NCI-H1694 treated with DMSO at 0.1 percent for 48 hours (cell line): ENCODE measurements around the gene ADAMTSL1.

Experiments used
- DNase-seq: peaks from one replicate; lab custom pipeline; 2025; lab: John Stamatoyannopoulos, UW

Gene ADAMTSL1

DNA sequence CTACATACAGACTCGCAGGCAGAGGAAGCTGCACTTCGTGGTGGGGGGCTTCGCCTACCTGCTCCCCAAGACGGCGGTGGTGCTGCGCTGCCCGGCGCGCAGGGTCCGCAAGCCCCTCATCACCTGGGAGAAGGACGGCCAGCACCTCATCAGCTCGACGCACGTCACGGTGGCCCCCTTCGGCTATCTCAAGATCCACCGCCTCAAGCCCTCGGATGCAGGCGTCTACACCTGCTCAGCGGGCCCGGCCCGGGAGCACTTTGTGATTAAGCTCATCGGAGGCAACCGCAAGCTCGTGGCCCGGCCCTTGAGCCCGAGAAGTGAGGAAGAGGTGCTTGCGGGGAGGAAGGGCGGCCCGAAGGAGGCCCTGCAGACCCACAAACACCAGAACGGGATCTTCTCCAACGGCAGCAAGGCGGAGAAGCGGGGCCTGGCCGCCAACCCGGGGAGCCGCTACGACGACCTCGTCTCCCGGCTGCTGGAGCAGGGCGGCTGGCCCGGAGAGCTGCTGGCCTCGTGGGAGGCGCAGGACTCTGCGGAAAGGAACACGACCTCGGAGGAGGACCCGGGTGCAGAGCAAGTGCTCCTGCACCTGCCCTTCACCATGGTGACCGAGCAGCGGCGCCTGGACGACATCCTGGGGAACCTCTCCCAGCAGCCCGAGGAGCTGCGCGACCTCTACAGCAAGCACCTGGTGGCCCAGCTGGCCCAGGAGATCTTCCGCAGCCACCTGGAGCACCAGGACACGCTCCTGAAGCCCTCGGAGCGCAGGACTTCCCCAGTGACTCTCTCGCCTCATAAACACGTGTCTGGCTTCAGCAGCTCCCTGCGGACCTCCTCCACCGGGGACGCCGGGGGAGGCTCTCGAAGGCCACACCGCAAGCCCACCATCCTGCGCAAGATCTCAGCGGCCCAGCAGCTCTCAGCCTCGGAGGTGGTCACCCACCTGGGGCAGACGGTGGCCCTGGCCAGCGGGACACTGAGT lies 303.2 kb downstream of the ADAMTSL1 start:
- DNase-seq = no peak

- no peak for DNase-seq
Measured at GRCh38 chr9:18778147-18778546, 304.2 kb downstream of the ADAMTSL1 start.

GRCh38 chr9:18778846-18779245 lies 304.9 kb downstream of the ADAMTSL1 start:
- no peak for DNase-seq

GRCh38 chr9:18783909-18784308 lies 310.0 kb downstream of the ADAMTSL1 start:
- no peak for DNase-seq

GRCh38 chr9:18785604-18786003 lies 311.7 kb downstream of the ADAMTSL1 start:
- no peak for DNase-seq

- DNase-seq = no peak
Measured at GRCh38 chr9:18786196-18786595, 312.2 kb downstream of the ADAMTSL1 start.

- DNase-seq = no peak
Measured at GRCh38 chr9:18786911-18787650, 313.1 kb downstream of the ADAMTSL1 start.

GRCh38 chr9:18788256-18788655 lies 314.3 kb downstream of the ADAMTSL1 start:
- no peak for DNase-seq

- DNase-seq = no peak
Measured at GRCh38 chr9:18791074-18791473, 317.1 kb downstream of the ADAMTSL1 start.

GRCh38 chr9:18793122-18793521 lies 319.2 kb downstream of the ADAMTSL1 start:
- DNase-seq = no peak

DNA sequence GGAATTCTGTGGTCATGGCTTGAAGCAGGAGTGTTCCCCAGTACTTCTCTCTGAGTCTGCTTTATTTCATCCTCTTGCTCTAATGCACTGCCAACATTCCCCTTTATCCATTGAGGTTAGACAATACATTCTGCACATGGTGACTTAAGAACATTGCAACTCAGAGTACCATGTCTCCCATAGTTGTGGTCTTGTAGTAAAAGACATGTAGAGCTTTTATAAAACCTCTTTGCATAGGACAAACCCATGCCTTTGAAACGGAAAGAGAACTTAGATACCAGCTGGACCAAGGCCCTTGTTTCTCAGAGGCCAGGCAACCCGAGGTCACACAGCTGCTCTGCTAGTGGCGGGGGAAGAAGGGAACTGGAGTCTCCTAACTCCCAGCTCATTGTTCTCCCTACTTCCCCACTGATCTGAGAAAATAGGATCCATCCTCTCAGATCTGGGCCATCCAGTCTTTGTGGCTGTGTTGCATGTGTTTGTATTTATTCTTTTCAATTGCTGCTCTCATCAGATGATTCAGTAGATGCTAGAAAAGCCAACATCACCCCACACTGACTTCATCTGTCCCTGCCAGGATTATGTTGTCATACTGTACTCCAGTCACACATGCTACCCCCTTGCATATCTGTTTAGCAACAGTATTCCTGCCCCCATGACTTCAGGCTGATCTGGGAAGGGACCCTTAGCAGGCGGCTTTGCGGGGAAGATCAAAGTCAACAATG lies 322.2 kb downstream of the ADAMTSL1 start:
- no peak for DNase-seq

GRCh38 chr9:18796696-18797270 lies 322.8 kb downstream of the ADAMTSL1 start:
- no peak for DNase-seq

DNA sequence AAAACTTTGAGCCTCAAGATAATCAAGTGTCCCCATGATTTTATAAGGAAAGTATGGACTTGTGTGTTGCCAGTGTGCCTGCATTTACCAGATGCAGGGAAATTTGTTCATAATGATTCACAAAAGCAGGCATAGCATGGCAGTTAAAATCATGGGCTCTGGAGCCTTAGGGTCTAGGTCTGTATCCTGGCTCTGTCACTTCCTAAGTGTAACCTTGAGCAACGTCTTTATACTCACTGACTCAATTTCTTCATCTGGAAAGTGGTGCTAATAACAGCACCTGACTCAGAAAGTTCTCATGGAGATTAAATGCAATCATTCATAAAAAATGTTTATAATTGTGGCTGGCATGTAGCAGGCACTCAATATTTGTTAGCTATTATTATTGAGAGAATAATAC lies 324.2 kb downstream of the ADAMTSL1 start:
- no peak for DNase-seq

DNA sequence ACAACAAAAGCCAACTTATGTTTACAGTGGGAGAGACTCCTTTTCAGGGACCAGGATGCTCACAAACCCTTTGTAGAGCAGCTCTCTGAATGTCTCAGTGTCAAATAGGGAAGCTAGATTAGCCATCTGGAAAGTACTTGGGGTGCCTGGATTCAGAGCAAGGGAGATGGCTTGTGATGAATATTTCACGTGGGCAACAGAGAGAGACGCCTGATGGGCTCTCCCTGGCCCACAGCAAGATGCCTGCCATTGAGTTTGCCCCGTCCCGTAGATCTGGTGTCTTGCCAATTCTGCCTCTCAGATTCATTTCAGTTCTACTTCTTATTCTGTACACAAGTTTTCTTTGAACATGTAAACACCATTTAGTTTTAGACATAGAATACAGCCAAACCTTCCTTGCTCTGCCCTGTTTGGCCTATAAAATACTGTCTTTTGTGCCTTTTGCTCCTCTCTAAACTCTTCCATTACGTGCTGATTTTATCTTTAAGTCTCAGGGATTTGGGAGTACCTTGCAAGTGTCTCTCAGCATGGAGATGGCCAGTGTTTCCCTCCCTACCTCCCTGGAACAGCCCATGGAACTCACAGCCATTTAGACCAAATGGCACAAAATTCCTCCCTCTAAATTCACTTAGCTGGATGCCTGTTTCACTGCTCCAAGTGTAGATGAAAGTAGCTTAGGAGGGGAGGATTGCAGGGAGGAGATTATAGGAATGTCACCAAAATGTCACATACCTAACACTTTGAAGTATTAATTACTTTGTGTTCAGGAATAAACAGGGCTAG lies 324.7 kb downstream of the ADAMTSL1 start:
- DNase-seq = no peak

DNA sequence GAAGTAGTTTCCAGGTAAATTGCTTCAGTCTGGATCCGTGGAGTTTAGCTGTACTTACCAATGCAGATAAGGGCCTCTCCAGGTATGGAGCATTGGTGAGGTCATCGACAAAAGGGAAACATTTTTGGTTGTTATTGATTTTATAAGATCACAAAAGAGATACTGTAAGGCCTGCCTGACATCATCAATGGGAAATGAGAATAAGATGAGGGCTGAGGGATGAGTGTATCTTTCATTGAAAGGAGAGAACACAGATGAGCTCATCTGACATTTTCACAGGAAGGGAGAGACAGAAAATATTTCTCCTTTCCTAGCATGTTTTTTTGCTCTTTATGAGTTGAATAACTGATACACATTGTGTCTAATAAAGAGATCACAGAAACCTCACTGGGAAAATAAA lies 325.5 kb downstream of the ADAMTSL1 start:
- no peak for DNase-seq

DNA sequence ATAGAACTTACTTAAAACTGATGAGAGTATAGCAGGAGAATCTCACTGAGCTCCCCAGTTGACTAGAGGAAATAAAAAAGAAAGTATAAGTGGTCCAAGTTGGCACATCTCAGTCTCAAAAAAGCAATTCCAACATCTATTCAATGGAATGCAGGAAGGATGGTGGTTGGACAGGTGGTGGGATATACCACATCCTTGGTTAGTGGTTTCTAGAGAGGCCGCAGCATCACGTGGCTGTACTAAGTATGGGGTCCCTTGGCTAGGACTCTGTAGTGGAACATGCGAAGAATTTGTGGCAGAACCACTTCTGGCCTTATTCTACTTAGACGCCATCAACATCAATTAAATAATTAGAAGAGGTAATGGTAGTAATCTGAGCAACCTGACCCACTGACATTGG lies 326.6 kb downstream of the ADAMTSL1 start:
- DNase-seq = no peak

DNA sequence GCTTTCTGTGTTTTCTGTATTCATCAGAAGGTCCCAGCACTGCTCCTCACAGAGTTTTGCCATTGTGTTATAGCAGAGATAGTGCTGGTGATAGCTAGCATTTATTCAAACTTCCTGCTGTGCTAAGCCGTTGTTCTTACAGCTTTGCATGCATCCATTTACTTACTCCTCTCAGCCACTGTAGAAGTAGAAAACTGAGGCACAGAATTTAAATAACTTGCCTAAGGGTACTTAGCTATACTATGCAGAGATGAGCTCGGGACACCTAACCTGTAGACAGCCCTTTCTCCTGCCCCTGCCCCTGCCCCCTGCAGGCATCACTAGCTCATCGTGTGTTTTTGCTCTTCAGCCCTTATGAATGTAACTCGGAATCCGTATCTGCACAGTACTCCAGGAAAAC lies 331.4 kb downstream of the ADAMTSL1 start:
- DNase-seq = no peak

DNA sequence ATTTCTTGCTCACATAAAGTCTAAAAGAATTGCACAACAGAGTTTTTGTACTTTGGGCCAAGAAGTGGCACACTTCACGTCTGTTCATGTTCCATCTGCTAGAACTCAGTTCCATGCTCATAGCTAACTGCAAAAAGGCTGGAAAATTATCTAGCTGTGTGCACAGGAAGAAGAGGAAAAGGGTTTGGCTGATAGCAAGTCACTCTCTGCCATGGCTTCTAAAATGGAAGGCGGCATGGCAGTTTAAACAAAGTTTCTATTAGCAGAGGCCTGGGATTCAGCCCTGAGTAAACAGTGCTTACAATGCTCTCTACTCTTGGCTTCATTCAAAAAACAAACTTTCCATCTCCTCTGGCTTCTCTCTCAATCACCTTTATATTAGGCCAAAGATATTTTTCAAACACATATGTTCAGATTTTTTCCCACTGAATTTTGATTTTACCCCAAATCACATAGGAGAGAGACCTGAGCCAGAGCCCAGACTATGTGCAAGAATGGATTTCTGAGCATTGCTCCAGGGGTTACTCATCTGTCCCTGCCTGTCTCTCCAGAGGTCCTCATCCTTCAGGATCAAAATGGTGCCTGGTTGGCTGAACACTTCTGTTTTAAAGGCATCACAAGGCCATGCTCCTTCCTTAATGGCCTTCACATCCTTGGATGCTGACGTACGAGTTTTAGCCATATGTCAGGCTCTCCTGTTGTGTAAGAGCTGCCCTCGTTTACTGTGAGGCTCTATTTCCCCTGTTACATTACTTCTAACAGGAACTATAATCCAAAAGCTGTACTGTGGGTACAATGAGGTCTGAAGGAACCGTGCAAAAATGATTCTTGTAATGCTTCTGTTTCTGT lies 332.5 kb downstream of the ADAMTSL1 start:
- no peak for DNase-seq

DNA sequence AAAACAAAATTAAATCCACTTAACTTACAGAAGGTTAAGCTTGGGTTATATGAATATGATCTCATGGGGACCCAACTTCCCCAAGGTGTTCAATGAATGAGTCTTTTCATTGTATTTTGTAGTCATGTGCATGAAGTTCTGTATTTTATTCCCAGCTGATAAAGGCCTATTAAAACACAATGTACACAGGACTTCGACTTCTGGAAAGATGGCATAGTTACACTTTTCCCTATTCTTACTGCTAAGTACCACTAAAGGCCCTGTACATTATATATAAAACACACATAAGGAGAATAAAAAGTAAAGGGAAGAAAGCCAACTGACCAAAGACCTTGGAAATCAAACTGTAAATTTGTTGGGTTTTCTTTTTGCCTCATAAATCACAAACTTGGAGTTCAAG lies 336.6 kb downstream of the ADAMTSL1 start:
- DNase-seq = no peak

DNA sequence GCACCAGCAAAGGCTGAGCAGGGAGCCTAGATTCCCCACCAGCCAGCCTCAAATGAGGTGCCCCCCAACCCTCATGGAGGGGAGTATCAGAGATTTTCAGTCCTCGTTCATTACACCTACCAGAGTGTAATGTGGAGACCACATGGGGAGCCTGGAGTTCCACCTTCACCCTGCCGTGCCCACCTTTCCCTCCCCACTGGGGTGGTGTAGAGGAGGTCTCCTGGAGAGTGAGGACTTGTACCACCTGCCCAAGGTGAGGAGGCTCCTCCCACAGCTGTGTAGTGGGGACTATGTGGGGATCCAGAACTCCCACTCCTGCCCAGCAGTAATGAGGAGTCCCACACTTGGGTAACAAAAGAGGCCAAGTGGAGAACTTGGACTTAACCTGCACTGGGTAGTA lies 337.2 kb downstream of the ADAMTSL1 start:
- no peak for DNase-seq
